GM12872 (cell line): Measurements from ENCODE around the gene LCN10.

Experiments used
- CTCF ChIP-seq: IDR thresholded peaks from 3 replicates; pipeline ENCODE4 v1.5.1; 2011; ENCODE audit warnings: low read depth, mild to moderate bottlenecking, low read length, moderate library complexity; ENCODE audit not compliant: insufficient read depth

Gene LCN10

DNA sequence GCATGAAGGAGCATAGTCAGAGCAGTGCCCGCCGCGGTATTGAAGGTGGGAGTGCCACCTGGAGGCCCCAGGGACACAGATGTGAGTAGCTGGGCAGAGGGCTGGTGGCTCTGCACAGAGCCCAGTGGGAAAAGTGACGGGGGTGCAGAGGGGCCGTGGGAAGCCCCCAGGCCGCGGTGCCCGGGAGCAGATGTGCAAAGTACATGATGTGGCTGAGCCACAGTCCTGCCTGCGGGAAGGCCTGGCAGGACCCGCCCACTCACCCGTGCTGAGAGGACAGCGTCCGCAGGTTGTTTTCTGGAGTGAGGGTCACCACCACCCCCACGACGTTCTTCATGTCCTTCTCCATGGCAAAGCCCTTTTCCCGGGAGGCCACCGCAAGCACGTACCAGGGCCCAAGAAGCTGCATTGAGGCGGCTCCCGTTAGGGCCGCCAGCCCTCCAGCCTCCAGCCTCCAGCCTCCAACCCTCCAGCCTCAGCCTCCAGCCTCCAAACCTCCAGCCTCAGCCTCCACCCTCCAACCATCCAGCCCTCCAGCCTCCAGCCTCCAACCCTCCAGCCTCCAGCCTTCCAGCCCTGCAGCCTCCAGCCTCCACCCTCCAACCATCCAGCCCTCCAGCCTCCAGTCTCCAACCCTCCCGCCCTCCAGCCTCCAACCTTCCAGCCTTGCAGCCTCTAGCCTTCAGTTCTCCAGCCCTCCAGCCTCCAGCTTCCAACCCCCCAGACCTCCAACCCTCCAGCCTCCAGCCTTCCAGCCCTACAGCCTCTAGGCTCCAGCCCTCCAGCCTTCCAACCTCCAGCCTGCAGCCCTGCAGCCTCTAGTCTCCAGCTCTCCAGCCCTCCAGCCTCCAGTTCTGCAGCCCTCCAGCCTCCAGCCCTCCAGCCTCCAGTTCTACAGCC is 4.7 kb upstream of the LCN10 start:
- TF ChIP-seq CTCF = no peak

DNA sequence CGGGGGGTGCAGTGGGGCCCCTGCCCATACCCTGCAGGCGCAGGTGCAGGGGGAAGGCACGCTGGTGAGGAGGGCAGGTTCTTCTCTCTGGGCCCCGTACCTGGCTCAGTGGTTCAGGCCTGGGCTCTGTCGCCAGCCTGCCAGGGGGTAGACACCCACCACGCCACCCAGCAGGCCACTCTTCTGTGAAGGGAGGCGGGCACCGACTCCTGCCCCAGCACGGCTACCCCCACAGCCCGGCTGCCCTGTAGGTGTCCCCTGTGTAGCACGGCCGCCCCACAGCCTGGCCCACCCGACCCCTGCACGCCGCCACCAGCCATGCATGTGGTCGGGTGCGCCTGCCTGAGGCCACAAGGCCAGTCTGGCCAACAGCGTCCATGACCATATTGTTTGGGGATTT is 3.9 kb upstream of the LCN10 start:
- no peak for TF ChIP-seq CTCF

DNA sequence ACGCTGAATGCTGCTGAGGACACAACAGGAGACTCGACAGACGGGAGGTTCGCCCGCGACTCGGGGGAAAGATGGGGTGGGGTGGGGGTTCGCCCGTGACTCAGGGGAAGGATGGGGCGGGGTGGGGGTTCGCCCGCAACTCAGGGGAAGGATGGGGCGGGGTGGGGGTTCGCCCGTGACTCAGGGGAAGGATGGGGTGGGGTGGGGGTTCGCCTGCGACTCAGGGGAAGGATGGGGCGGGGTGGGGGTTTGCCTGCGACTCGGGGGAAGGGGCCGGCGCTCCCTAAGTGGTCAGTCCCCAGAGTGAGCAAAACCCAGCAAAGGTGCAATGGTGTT is 3.4 kb upstream of the LCN10 start:
- no peak for TF ChIP-seq CTCF

GRCh38 chr9:136745389-136746154 is 2.8 kb upstream of the LCN10 start:
- TF ChIP-seq CTCF = no peak

DNA sequence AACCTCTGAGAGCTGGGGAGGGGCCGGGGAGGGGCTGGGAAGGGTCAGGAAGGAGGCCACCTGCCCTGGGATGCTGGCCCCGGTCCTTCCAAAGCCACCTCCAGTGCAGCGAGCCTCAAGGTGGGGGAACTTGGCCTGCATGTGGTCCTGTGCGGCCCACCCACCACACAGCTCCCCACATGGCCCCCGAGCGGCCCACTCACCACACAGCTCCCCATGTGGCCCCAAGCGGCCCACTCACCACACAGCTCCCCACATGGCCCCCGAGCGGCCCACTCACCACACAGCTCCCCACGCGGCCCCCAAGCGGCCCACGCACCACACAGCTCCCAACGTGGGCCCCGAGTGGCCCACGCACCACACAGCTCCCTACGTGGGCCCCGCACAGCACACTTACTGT is 2.0 kb upstream of the LCN10 start:
- no peak for TF ChIP-seq CTCF

- no peak for TF ChIP-seq CTCF
Observed at GRCh38 chr9:136743639-136744211, 985 bp upstream of the LCN10 start.

DNA sequence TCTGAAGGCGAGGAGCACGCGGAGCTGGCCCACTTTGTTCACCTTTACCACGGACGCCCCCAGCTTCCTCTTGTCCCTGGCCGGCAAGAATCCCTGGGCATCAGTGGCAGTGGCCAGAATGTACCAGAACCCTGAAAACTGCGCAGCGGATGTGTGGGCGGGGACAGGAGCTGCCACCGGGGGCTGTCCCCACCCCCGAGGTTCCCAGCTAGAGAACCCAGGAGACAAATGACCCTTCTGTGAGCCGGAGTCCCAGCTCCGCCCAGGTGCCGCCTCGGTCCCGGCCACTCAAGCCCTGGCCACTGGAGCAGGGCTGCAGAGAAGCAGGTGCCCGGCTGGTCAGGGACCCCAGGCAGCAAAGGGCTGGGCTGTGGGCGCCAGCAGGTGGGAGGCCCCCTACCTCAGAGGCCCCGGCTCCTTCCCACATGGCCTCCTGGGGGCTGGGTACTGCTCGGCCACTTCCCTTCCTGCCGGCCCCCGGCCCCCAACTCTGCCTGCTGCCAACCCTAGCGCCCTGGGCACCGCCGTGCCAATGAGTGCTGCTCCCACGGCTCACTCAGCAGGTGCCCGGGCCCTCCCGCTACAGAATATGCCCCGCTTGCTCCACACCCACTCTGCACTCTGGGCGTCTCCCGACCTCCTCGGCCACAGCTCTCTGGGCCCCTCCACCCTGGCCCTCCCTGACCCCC is 713 bp downstream of the LCN10 start:
- TF ChIP-seq CTCF = no peak
